ENCODE data around the gene HFE.
A peak's percentile ranks its signal among the peaks of the same experiment; 100 is the strongest.
"Not testable (repeated sequence)": the region's sequence is repeated elsewhere in the genome, so short reads cannot be mapped to it uniquely, and the experiment has no call there.

The HFE gene

DNA sequence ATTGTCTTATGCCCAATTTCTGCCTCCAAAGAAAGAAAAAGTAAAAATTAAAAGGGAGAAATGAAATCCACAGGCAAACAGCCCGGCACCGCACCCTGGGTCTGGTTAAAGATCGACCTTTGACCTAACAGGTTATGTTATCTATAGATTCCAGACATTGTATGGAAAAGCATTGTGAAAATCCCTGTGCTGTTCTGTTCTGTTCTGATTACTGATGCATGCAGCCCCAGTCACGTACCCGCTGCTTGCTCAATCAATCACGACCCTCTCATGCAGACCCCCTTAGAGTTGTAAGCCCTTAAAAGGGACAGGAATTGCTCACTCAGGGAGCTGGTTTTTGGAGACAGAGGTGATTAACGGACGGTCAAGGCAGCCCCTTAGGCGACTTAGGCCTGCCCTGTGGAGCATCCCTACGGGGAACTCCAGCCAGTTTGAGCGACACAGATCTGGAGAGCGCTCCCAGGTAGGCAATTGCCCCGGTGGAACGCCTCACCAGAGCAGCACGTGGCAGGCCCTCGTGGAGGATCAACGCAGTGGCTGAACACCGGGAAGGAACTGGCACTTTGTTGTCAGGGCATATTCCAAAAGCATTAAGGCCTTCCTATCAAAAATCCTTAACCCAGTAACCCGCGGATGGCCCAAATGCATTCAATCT, 12.0 kb upstream of the HFE start:
- H3K4me3 ChIP-seq (ENCODE audit: low read depth, low read length): no peak overlapping the region
- DNase-seq (ENCODE audit: low read depth, low spot score): no peak
- ChIA-PET POLR2A (no interaction called here), CTCF (interaction anchor here (1.3 to 29.5 kb wide), 3 partner anchors 10 to 20 kb away, joined by 3 to 1301 read pairs (median 13); partner anchors contain the start of gene HFE)
- TF ChIP-seq, protein P1, sequence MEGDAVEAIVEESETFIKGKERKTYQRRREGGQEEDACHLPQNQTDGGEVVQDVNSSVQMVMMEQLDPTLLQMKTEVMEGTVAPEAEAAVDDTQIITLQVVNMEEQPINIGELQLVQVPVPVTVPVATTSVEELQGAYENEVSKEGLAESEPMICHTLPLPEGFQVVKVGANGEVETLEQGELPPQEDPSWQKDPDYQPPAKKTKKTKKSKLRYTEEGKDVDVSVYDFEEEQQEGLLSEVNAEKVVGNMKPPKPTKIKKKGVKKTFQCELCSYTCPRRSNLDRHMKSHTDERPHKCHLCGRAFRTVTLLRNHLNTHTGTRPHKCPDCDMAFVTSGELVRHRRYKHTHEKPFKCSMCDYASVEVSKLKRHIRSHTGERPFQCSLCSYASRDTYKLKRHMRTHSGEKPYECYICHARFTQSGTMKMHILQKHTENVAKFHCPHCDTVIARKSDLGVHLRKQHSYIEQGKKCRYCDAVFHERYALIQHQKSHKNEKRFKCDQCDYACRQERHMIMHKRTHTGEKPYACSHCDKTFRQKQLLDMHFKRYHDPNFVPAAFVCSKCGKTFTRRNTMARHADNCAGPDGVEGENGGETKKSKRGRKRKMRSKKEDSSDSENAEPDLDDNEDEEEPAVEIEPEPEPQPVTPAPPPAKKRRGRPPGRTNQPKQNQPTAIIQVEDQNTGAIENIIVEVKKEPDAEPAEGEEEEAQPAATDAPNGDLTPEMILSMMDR (IDR thresholded peaks at IDR 0.05; ENCODE audit: insufficient read depth, low read length, missing control alignments): no peak

DNA sequence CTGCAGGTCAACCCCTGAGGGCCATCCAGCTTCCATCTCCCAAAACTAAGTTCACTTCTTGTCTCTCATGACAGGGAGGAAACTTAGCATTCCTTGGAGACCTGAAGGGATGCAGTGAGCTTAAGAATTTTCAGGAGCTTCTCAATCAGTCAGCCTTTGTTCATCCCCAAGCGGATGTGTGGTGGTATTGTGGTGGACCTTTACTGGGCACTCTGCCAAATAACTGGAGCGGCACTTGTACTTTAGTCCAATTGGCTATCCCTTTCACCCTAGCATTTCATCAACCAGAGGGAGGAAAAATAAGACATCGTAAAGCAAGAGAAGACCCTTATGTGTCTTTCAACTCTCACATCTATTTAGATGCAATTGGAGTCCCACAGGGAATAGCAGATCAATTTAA, 9.2 kb upstream of the HFE start:
- DNase-seq (ENCODE audit: low read depth, low spot score); POLR2A ChIA-PET: not testable (repeated sequence)
- CTCF ChIA-PET: interaction anchor here (1.0 to 29.5 kb wide), 3 partner anchors 13 to 17 kb away, joined by 4 to 1301 read pairs (median 19); partner anchors contain the start of gene HFE

DNA sequence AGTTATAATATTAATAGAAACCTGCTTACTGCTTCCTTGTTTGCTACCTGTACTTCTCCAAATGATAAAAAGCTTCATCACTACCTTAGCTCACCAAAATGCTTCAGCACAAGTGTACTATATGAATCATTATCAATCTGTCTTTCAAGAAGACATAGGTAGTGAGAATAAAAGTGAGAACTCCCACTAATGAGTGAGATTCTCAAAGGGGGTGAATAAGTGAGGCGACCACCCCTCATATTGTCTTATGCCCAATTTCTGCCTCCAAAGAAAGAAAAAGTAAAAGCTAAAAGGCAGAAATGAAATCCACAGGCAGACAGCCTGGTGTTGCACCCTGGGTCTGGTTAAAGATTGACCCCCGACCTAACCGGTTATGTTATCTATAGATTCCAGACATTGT, 6.1 kb upstream of the HFE start:
- DNase-seq (ENCODE audit: low read depth, low spot score); H3K4me3 ChIP-seq (ENCODE audit: low read depth, low read length): not testable (repeated sequence)
- CTCF ChIA-PET: interaction anchor here (2.5 to 29.5 kb wide), 3 partner anchors 12 to 17 kb away, joined by 8 to 1301 read pairs (median 59); partner anchors contain the start of gene HFE
- POLR2A ChIA-PET: interaction anchor here (1.1 kb wide), 1 partner anchor 43 kb away, joined by 3 read pairs; a partner anchor contains a TSS

More for the DNA sequence above, 9.2 kb upstream of the HFE start:
- H3K4me3 ChIP-seq (ENCODE audit: low read depth, low read length): not testable (repeated sequence)

DNA sequence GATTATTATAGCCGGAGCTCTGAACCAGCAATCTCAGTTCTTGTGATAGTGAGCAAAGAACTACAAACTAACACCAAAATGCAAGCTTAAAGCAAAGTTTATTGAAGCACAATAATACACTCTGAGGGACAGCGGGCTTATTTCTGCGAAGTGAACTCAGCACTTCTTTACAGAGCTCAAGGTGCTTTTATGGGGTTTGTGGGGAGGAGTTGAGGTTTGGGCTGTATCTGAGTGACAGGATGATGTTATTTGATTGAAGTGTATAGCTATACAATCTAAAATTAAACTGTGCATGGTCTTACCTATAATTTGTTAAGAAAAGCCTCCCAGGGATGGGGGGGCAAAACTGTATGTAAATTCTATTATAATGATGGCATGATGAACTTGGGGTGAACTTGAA, 1.0 kb upstream of the HFE start:
- no peak for DNase-seq (ENCODE audit: low read depth, low spot score)
- POLR2A ChIA-PET: no interaction called here
- H3K4me3 ChIP-seq (ENCODE audit: low read depth, low read length): no peak overlapping the region
- TF ChIP-seq, protein P1 (IDR thresholded peaks at IDR 0.05; ENCODE audit: insufficient read depth, low read length, missing control alignments): no peak
- CTCF ChIA-PET: interaction anchor here (1.4 to 21.0 kb wide), 5 partner anchors 12 to 60 kb away, joined by 3 to 1301 read pairs (median 8); a partner anchor contains a TSS

DNA sequence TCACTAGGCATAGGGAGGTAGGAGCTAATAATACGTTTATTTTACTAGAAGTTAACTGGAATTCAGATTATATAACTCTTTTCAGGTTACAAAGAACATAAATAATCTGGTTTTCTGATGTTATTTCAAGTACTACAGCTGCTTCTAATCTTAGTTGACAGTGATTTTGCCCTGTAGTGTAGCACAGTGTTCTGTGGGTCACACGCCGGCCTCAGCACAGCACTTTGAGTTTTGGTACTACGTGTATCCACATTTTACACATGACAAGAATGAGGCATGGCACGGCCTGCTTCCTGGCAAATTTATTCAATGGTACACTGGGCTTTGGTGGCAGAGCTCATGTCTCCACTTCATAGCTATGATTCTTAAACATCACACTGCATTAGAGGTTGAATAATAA, 1.1 kb downstream of the HFE start:
- CTCF ChIA-PET: interaction anchor here (2.1 to 21.0 kb wide), 3 partner anchors 10 to 19 kb away, joined by 8 to 1301 read pairs (median 121); a partner anchor contains a TSS
- peak overlapping the region; percentile 73 for H3K4me3 ChIP-seq (ENCODE audit: low read depth, low read length)
- POLR2A ChIA-PET: interaction anchor here (0.7 to 2.3 kb wide), 2 partner anchors 15 to 45 kb away, joined by 3 to 7 read pairs; a partner anchor contains a TSS
- TF ChIP-seq, protein P1 (IDR thresholded peaks at IDR 0.05; ENCODE audit: insufficient read depth, low read length, missing control alignments): no peak
- DNase-seq (ENCODE audit: low read depth, low spot score): no peak

DNA sequence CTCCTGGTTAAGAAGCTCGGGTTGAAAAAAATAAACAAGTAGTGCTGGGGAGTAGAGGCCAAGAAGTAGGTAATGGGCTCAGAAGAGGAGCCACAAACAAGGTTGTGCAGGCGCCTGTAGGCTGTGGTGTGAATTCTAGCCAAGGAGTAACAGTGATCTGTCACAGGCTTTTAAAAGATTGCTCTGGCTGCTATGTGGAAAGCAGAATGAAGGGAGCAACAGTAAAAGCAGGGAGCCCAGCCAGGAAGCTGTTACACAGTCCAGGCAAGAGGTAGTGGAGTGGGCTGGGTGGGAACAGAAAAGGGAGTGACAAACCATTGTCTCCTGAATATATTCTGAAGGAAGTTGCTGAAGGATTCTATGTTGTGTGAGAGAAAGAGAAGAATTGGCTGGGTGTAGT, 2.0 kb downstream of the HFE start:
- POLR2A ChIA-PET: no interaction called here
- TF ChIP-seq, protein P1 (IDR thresholded peaks at IDR 0.05; ENCODE audit: insufficient read depth, low read length, missing control alignments): no peak
- CTCF ChIA-PET: interaction anchor here (6.7 to 21.0 kb wide), 2 partner anchors 9 to 20 kb away, joined by 121 to 1301 read pairs; a partner anchor contains a TSS
- H3K4me3 ChIP-seq (ENCODE audit: low read depth, low read length): no peak overlapping the region
- no peak for DNase-seq (ENCODE audit: low read depth, low spot score)

DNA sequence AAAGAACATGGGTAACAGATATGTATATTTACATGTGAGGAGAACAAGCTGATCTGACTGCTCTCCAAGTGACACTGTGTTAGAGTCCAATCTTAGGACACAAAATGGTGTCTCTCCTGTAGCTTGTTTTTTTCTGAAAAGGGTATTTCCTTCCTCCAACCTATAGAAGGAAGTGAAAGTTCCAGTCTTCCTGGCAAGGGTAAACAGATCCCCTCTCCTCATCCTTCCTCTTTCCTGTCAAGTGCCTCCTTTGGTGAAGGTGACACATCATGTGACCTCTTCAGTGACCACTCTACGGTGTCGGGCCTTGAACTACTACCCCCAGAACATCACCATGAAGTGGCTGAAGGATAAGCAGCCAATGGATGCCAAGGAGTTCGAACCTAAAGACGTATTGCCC, 5.2 kb downstream of the HFE start:
- no peak overlapping the region for H3K4me3 ChIP-seq (ENCODE audit: low read depth, low read length)
- ChIA-PET POLR2A (no interaction called here), CTCF (interaction anchor here (3.4 to 21.0 kb wide), 2 partner anchors 11 to 23 kb away, joined by 14 to 1301 read pairs; a partner anchor contains a TSS)
- TF ChIP-seq, protein P1 (IDR thresholded peaks at IDR 0.05; ENCODE audit: insufficient read depth, low read length, missing control alignments): no peak
- no peak for DNase-seq (ENCODE audit: low read depth, low spot score)
